Immature natural killer cell (primary cell): ENCODE data around the gene TLE4. TPM values are rescaled to one million over a fixed set of nuclear protein-coding genes. Genes with fewer than 3 reads are reported as not detected.

Experiments
- DNase-seq, 3 donors: peaks; one replicate each; pipeline ENCODE4 v3.0.0; 2022; ENCODE audit warnings: mixed read lengths in 1 of 3
- H3K27ac Mint-ChIP-seq, 6 donors: one replicate each; pipeline ENCODE4 v1.8.0; 2020; ENCODE audit warnings: mixed read lengths in 6 of 6, mild to moderate bottlenecking in 5 of 6, inconsistent platforms in 4 of 6, moderate library complexity in 3 of 6
- H3K27me3 Mint-ChIP-seq, 3 donors: one replicate each; pipeline ENCODE4 v1.8.0; 2020 to 2021; ENCODE audit warnings: low read depth in 3 of 3, mild to moderate bottlenecking in 3 of 3, mixed read lengths in 3 of 3, moderate library complexity in 3 of 3, inconsistent platforms in 1 of 3
- H3K36me3 Mint-ChIP-seq, 3 donors: one replicate each; pipeline ENCODE4 v1.8.0; 2020; ENCODE audit warnings: mixed read lengths in 3 of 3, inconsistent platforms in 2 of 3, mild to moderate bottlenecking in 2 of 3
- H3K4me1 Mint-ChIP-seq, 2 donors: one replicate each; pipeline ENCODE4 v1.8.0; 2020; ENCODE audit warnings: inconsistent platforms in 2 of 2, mild to moderate bottlenecking in 2 of 2, mixed read lengths in 2 of 2, moderate library complexity in 1 of 2
- H3K4me3 Mint-ChIP-seq, 5 donors: one replicate each; pipeline ENCODE4 v1.8.0; 2020; ENCODE audit warnings: mild to moderate bottlenecking in 5 of 5, mixed read lengths in 5 of 5, inconsistent platforms in 3 of 5, moderate library complexity in 3 of 5
- H3K9me3 Mint-ChIP-seq, 6 donors: one replicate each; pipeline ENCODE4 v1.8.0; 2020; ENCODE audit warnings: mild to moderate bottlenecking in 6 of 6, mixed read lengths in 6 of 6, inconsistent platforms in 4 of 6, moderate library complexity in 3 of 6
- polyA plus RNA-seq, 3 donors: library from polyadenylated mRNA; unstranded; fragments of 300-500 nt; fragmentation: Illumina TruSeq; gene quantifications; one replicate each; pipeline ENCODE4 v1.2.3, GENCODE V29; 2021

Gene TLE4
- polyA plus RNA-seq, 3 donors from 2014 or later: 38.0 to 41.4 (median 38.1) TPM

GRCh38 chr9:79657891-79658290 lies 86.1 kb downstream of the TLE4 start:
- no peaks in the 10 kb centered on the region for H3K27me3 Mint-ChIP-seq
- H3K36me3 Mint-ChIP-seq: peaks cover 19 to 40% (median 22%) of the 10 kb centered on the region in 3 donors
- peaks cover 42 to 68% of the 10 kb centered on the region in 2 donors for H3K4me1 Mint-ChIP-seq

GRCh38 chr9:79658926-79659325 lies 87.2 kb downstream of the TLE4 start:
- Mint-ChIP-seq H3K4me1 (peaks cover 49 to 68% of the 10 kb centered on the region in 2 donors), H3K27me3 (no peaks in the 10 kb centered on the region), H3K27ac (peak overlapping the region; percentile 1 to 70 (median 36)), H3K4me3 (peak overlapping the region in 2 of 5 donors; percentile 1 to 11), H3K9me3 (peaks cover 0 to 2% (median 0%) of the 10 kb centered on the region in 6 donors), H3K36me3 (peaks cover 10 to 36% (median 12%) of the 10 kb centered on the region in 3 donors)
- DNase-seq: peak in 1 of 3 donors; percentile 4

More at GRCh38 chr9:79657891-79658290, 86.1 kb downstream of the TLE4 start:
- Mint-ChIP-seq H3K4me3 (no peak overlapping the region), H3K27ac (no peak overlapping the region), H3K9me3 (peaks cover 0 to 2% (median 0%) of the 10 kb centered on the region in 6 donors)
- no peak for DNase-seq

GRCh38 chr9:79660615-79661014 lies 88.8 kb downstream of the TLE4 start:
- no peak overlapping the region for H3K4me3 Mint-ChIP-seq
- H3K27me3 Mint-ChIP-seq: peaks cover 0 to 2% (median 0%) of the 10 kb centered on the region in 3 donors
- peaks cover 0 to 2% (median 0%) of the 10 kb centered on the region in 6 donors for H3K9me3 Mint-ChIP-seq
- peak overlapping the region in 2 of 6 donors; percentile 13 to 71 for H3K27ac Mint-ChIP-seq
- peaks cover 64 to 85% of the 10 kb centered on the region in 2 donors for H3K4me1 Mint-ChIP-seq
- DNase-seq: no peak
- peaks cover 7 to 35% (median 15%) of the 10 kb centered on the region in 3 donors for H3K36me3 Mint-ChIP-seq

GRCh38 chr9:79661279-79661678 lies 89.5 kb downstream of the TLE4 start:
- peaks cover 4 to 29% (median 15%) of the 10 kb centered on the region in 3 donors for H3K36me3 Mint-ChIP-seq
- no peak for DNase-seq
- peak overlapping the region in 1 of 6 donors; percentile 13 for H3K27ac Mint-ChIP-seq
- H3K9me3 Mint-ChIP-seq: peaks cover 0 to 2% (median 0%) of the 10 kb centered on the region in 6 donors
- peaks cover 69 to 91% of the 10 kb centered on the region in 2 donors for H3K4me1 Mint-ChIP-seq
- peaks cover 0 to 4% (median 2%) of the 10 kb centered on the region in 3 donors for H3K27me3 Mint-ChIP-seq
- no peak overlapping the region for H3K4me3 Mint-ChIP-seq

GRCh38 chr9:79661886-79662536 lies 90.2 kb downstream of the TLE4 start:
- H3K27ac Mint-ChIP-seq: peak overlapping the region in 3 of 6 donors; percentile 19 to 56 (median 26)
- H3K36me3 Mint-ChIP-seq: peaks cover 0 to 23% (median 8%) of the 10 kb centered on the region in 3 donors
- H3K4me3 Mint-ChIP-seq: no peak overlapping the region
- peaks cover 73 to 91% of the 10 kb centered on the region in 2 donors for H3K4me1 Mint-ChIP-seq
- H3K27me3 Mint-ChIP-seq: peaks cover 0 to 4% (median 2%) of the 10 kb centered on the region in 3 donors
- H3K9me3 Mint-ChIP-seq: peaks cover 0 to 2% (median 0%) of the 10 kb centered on the region in 6 donors
- no peak for DNase-seq

- peaks cover 0 to 4% (median 2%) of the 10 kb centered on the region in 3 donors for H3K27me3 Mint-ChIP-seq
- peaks cover 0 to 18% (median 5%) of the 10 kb centered on the region in 3 donors for H3K36me3 Mint-ChIP-seq
- no peak overlapping the region for H3K4me3 Mint-ChIP-seq
- H3K9me3 Mint-ChIP-seq: peaks cover 0 to 2% (median 0%) of the 10 kb centered on the region in 6 donors
- H3K4me1 Mint-ChIP-seq: peaks cover 71 to 89% of the 10 kb centered on the region in 2 donors
- DNase-seq: no peak
- H3K27ac Mint-ChIP-seq: peak overlapping the region in 3 of 6 donors; percentile 23 to 56 (median 53)
These were observed 90.8 kb downstream of the TLE4 start for GRCh38 chr9:79662537-79662956.

- peak overlapping the region in 4 of 6 donors; percentile 8 to 49 (median 35) for H3K27ac Mint-ChIP-seq
- H3K36me3 Mint-ChIP-seq: peaks cover 0 to 14% (median 5%) of the 10 kb centered on the region in 3 donors
- peaks cover 76 to 94% of the 10 kb centered on the region in 2 donors for H3K4me1 Mint-ChIP-seq
- no peak overlapping the region for H3K4me3 Mint-ChIP-seq
- peaks cover 0 to 4% (median 2%) of the 10 kb centered on the region in 3 donors for H3K27me3 Mint-ChIP-seq
- no peak for DNase-seq
- H3K9me3 Mint-ChIP-seq: peaks cover 0 to 2% (median 0%) of the 10 kb centered on the region in 6 donors
These were observed 91.5 kb downstream of the TLE4 start for GRCh38 chr9:79663300-79663699.

- H3K27ac Mint-ChIP-seq: peak overlapping the region in 3 of 6 donors; percentile 26 to 49 (median 44)
- H3K36me3 Mint-ChIP-seq: peaks cover 0 to 13% (median 6%) of the 10 kb centered on the region in 3 donors
- DNase-seq: no peak
- peaks cover 0 to 2% (median 0%) of the 10 kb centered on the region in 6 donors for H3K9me3 Mint-ChIP-seq
- H3K27me3 Mint-ChIP-seq: peaks cover 0 to 4% (median 2%) of the 10 kb centered on the region in 3 donors
- H3K4me3 Mint-ChIP-seq: no peak overlapping the region
- peaks cover 70 to 91% of the 10 kb centered on the region in 2 donors for H3K4me1 Mint-ChIP-seq
These were observed 92.1 kb downstream of the TLE4 start for GRCh38 chr9:79663878-79664277.

- H3K27me3 Mint-ChIP-seq: peaks cover 0 to 4% (median 2%) of the 10 kb centered on the region in 3 donors
- peaks cover 65 to 91% of the 10 kb centered on the region in 2 donors for H3K4me1 Mint-ChIP-seq
- H3K4me3 Mint-ChIP-seq: no peak overlapping the region
- H3K9me3 Mint-ChIP-seq: peaks cover 0 to 2% (median 0%) of the 10 kb centered on the region in 6 donors
- no peak for DNase-seq
- peaks cover 5 to 11% (median 10%) of the 10 kb centered on the region in 3 donors for H3K36me3 Mint-ChIP-seq
- H3K27ac Mint-ChIP-seq: peak overlapping the region in 2 of 6 donors; percentile 41 to 45
These were observed 92.6 kb downstream of the TLE4 start for GRCh38 chr9:79664375-79664831.

- DNase-seq: no peak
- peaks cover 63 to 91% of the 10 kb centered on the region in 2 donors for H3K4me1 Mint-ChIP-seq
- H3K9me3 Mint-ChIP-seq: peaks cover 0 to 2% (median 0%) of the 10 kb centered on the region in 6 donors
- H3K27me3 Mint-ChIP-seq: peaks cover 0 to 5% (median 2%) of the 10 kb centered on the region in 3 donors
- H3K36me3 Mint-ChIP-seq: peaks cover 5 to 11% (median 10%) of the 10 kb centered on the region in 3 donors
- H3K4me3 Mint-ChIP-seq: no peak overlapping the region
- H3K27ac Mint-ChIP-seq: no peak overlapping the region
These were observed 93.6 kb downstream of the TLE4 start for GRCh38 chr9:79665369-79665768.

- H3K9me3 Mint-ChIP-seq: peaks cover 0 to 2% (median 0%) of the 10 kb centered on the region in 6 donors
- H3K27ac Mint-ChIP-seq: peak overlapping the region in 2 of 6 donors; percentile 47 to 83
- H3K4me1 Mint-ChIP-seq: peaks cover 64 to 91% of the 10 kb centered on the region in 2 donors
- DNase-seq: no peak
- H3K27me3 Mint-ChIP-seq: peaks cover 0 to 5% (median 2%) of the 10 kb centered on the region in 3 donors
- H3K4me3 Mint-ChIP-seq: peak overlapping the region in 3 of 5 donors; percentile 33 to 70 (median 44)
- peaks cover 5 to 14% (median 7%) of the 10 kb centered on the region in 3 donors for H3K36me3 Mint-ChIP-seq
These were observed 94.2 kb downstream of the TLE4 start for GRCh38 chr9:79665931-79666330.

GRCh38 chr9:79667120-79667519 lies 95.4 kb downstream of the TLE4 start:
- peaks cover 7 to 20% (median 8%) of the 10 kb centered on the region in 3 donors for H3K36me3 Mint-ChIP-seq
- peaks cover 0 to 5% (median 5%) of the 10 kb centered on the region in 3 donors for H3K27me3 Mint-ChIP-seq
- no peak for DNase-seq
- H3K27ac Mint-ChIP-seq: peak overlapping the region in 1 of 6 donors; percentile 24
- H3K4me1 Mint-ChIP-seq: peaks cover 62 to 89% of the 10 kb centered on the region in 2 donors
- H3K9me3 Mint-ChIP-seq: no peaks in the 10 kb centered on the region
- H3K4me3 Mint-ChIP-seq: no peak overlapping the region

- Mint-ChIP-seq H3K4me3 (no peak overlapping the region), H3K9me3 (no peaks in the 10 kb centered on the region), H3K36me3 (peaks cover 7 to 20% (median 8%) of the 10 kb centered on the region in 3 donors), H3K27me3 (peaks cover 0 to 5% (median 5%) of the 10 kb centered on the region in 3 donors), H3K27ac (peak overlapping the region in 1 of 6 donors; percentile 47), H3K4me1 (peaks cover 62 to 89% of the 10 kb centered on the region in 2 donors)
- no peak for DNase-seq
These were observed 96.2 kb downstream of the TLE4 start for GRCh38 chr9:79667817-79668436.
